Measurements from ENCODE around the gene DCTN2.

Gene DCTN2

GRCh38 chr12:57518176-57518919, 28.6 kb downstream of the DCTN2 start:
- TF ChIP-seq TEAD4 (IDR thresholded peaks at IDR 0.05) (no peak), CEBPB (IDR thresholded peaks at IDR 0.05) (no peak), EGR1 (IDR thresholded peaks at IDR 0.05) (no peak), MAX (IDR thresholded peaks at IDR 0.05) (no peak), TAF1 (IDR thresholded peaks at IDR 0.05; ENCODE audit: low read depth) (no peak), CREB1 (IDR thresholded peaks at IDR 0.05; ENCODE audit: low read depth) (no peak), TCF12 (IDR thresholded peaks at IDR 0.05; ENCODE audit: low read depth) (no peak), ZBTB7A (IDR thresholded peaks at IDR 0.05; ENCODE audit: low read depth) (no peak)
- TF ChIP-seq, protein P1, sequence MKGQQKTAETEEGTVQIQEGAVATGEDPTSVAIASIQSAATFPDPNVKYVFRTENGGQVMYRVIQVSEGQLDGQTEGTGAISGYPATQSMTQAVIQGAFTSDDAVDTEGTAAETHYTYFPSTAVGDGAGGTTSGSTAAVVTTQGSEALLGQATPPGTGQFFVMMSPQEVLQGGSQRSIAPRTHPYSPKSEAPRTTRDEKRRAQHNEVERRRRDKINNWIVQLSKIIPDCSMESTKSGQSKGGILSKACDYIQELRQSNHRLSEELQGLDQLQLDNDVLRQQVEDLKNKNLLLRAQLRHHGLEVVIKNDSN (IDR thresholded peaks at IDR 0.05), result no peak

GRCh38 chr12:57517187-57517586, 29.8 kb downstream of the DCTN2 start:
- TF ChIP-seq RAD21 (IDR thresholded peaks at IDR 0.05; ENCODE audit: low read depth), result no peak
- no peak for TF ChIP-seq TEAD4 (IDR thresholded peaks at IDR 0.05)
- TF ChIP-seq FOXM1 (IDR thresholded peaks at IDR 0.05; ENCODE audit: borderline replicate concordance, low read depth), result no peak
- TF ChIP-seq EGR1 (IDR thresholded peaks at IDR 0.05), result no peak
- TF ChIP-seq CEBPB (IDR thresholded peaks at IDR 0.05), result no peak
- TF ChIP-seq MAX (IDR thresholded peaks at IDR 0.05), result no peak
- no peak for TF ChIP-seq TCF12 (IDR thresholded peaks at IDR 0.05; ENCODE audit: low read depth)
- TF ChIP-seq NFIC (IDR thresholded peaks at IDR 0.05), result no peak

DNA sequence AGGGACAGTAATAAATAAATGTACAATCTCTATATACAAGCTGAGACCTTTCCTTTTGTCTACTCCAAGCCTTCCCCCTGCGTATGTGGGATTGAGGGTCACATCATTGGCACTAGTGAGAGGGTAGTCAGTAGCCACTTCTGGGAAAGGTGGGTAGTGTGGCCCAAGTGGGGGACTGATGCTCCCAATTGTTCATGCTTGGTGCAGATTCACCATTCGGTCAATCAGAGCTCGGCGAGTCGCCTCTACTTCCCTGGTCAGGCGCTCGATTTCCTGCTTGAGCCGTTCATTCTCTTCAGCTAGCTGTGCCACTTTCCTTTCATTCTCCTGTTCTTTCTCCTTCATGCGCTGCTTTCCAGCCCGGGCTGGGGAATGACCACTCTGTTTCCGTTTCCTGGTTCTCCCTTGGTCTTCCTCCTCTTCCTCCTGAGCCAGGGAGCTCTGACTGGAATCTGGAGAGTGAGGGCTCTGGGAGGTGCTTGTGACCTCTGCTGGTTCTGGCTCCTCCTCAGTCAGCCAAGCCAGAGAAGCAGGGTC, 30.3 kb downstream of the DCTN2 start:
- no peak for TF ChIP-seq TEAD4 (IDR thresholded peaks at IDR 0.05)
- TF ChIP-seq MAX (IDR thresholded peaks at IDR 0.05), result no peak
- no peak for TF ChIP-seq CEBPB (IDR thresholded peaks at IDR 0.05)
- TF ChIP-seq FOXM1 (IDR thresholded peaks at IDR 0.05; ENCODE audit: borderline replicate concordance, low read depth), result no peak

DNA sequence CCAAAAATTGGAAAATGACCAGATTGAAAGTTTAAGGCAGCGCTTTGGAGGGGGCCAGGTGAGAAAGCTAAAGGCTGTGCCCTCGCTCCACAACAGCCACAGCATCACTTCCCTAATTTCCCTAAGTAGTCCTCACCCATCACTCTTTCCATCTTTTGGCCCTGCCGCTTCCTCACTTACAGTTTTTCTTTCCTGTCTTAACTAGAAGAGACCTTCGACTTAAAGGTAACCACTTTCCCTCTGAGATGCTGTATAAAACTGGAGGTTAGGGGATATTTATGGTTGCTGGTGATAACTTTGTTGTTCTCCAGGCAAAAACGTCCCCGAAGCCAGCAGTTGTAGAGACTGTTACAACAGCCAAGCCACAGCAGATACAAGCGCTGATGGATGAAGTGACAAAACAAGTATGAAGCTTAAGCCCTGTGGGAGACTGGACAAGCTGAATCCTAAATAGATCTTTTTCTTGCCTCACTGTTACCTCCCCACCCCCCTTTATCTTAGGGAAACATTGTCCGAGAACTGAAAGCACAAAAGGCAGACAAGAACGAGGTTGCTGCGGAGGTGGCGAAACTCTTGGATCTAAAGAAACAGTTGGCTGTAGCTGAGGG, 31.0 kb downstream of the DCTN2 start:
- TF ChIP-seq CEBPB (IDR thresholded peaks at IDR 0.05) (no peak), TAF1 (IDR thresholded peaks at IDR 0.05; ENCODE audit: low read depth) (no peak), EGR1 (IDR thresholded peaks at IDR 0.05) (no peak), YY1 (IDR thresholded peaks at IDR 0.05; ENCODE audit: low read depth) (no peak), FOXM1 (IDR thresholded peaks at IDR 0.05; ENCODE audit: borderline replicate concordance, low read depth) (no peak), MAX (IDR thresholded peaks at IDR 0.05) (no peak), TEAD4 (IDR thresholded peaks at IDR 0.05) (no peak), TCF12 (IDR thresholded peaks at IDR 0.05; ENCODE audit: low read depth) (no peak), ZBTB7A (IDR thresholded peaks at IDR 0.05; ENCODE audit: low read depth) (no peak), RAD21 (IDR thresholded peaks at IDR 0.05; ENCODE audit: low read depth) (no peak), NFIC (IDR thresholded peaks at IDR 0.05) (no peak), EP300 (IDR thresholded peaks at IDR 0.05; ENCODE audit: borderline replicate concordance) (no peak), CREB1 (IDR thresholded peaks at IDR 0.05; ENCODE audit: low read depth) (no peak)
- TF ChIP-seq, protein P1 (IDR thresholded peaks at IDR 0.05), result no peak
- TF ChIP-seq, protein P2, sequence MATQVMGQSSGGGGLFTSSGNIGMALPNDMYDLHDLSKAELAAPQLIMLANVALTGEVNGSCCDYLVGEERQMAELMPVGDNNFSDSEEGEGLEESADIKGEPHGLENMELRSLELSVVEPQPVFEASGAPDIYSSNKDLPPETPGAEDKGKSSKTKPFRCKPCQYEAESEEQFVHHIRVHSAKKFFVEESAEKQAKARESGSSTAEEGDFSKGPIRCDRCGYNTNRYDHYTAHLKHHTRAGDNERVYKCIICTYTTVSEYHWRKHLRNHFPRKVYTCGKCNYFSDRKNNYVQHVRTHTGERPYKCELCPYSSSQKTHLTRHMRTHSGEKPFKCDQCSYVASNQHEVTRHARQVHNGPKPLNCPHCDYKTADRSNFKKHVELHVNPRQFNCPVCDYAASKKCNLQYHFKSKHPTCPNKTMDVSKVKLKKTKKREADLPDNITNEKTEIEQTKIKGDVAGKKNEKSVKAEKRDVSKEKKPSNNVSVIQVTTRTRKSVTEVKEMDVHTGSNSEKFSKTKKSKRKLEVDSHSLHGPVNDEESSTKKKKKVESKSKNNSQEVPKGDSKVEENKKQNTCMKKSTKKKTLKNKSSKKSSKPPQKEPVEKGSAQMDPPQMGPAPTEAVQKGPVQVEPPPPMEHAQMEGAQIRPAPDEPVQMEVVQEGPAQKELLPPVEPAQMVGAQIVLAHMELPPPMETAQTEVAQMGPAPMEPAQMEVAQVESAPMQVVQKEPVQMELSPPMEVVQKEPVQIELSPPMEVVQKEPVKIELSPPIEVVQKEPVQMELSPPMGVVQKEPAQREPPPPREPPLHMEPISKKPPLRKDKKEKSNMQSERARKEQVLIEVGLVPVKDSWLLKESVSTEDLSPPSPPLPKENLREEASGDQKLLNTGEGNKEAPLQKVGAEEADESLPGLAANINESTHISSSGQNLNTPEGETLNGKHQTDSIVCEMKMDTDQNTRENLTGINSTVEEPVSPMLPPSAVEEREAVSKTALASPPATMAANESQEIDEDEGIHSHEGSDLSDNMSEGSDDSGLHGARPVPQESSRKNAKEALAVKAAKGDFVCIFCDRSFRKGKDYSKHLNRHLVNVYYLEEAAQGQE (IDR thresholded peaks at IDR 0.05; ENCODE audit: low read depth), result no peak

DNA sequence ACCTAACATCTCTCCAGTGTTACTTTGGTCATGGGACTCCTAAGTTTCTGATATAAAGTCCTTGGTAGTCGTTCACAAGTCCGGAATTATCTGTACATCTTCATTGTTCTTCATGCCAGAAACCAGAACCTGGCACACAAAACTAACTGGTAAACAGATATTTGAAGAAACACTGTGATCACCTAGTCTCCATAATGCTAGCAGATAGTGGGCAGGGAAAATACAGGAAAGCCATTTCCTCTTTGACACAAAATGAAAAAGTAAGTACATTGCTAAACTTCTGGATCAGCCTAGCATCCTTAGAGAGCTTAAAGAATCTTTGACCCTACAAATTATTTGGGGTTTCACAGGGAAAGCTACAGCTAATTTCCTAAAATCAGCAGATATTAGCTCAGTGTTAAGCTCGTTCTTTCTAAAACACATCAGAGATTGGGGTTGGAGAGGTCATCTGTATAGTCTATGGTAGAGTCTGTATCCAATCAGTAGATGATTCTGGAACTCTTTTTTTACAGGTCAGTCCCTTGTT, 31.5 kb downstream of the DCTN2 start:
- TF ChIP-seq ZBTB7A (IDR thresholded peaks at IDR 0.05; ENCODE audit: low read depth), result no peak

DNA sequence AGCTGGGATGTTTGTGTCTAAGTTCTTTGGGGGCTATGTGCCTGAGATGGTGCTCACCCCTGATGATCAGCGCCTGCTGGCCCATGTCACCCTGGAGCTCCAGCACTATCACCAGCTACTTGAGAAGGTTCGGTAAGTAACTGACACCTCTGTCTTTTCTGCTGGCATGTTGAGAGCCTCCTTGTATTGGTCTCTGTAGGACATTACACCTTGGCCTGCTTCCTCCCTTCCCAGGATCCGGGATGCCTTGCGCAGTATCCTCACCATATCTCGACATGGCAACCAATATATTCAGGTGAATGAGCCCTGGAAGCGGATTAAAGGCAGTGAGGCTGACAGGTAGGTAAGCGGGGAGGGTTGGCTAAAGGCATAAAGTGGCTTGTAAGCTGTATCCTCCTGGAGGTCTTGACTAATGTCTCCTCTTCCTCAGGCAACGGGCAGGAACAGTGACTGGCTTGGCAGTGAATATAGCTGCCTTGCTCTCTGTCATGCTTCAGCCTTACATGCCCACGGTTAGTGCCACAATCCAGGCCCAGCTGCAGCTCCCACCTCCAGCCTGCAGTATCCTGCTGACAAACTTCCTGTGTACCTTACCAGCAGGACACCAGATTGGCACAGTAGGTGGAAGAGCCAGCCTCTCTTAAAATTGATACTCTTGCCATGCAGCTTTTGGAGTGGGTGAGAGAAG, 32.1 kb downstream of the DCTN2 start:
- TF ChIP-seq TEAD4 (IDR thresholded peaks at IDR 0.05) (no peak), RAD21 (IDR thresholded peaks at IDR 0.05; ENCODE audit: low read depth) (no peak), YY1 (IDR thresholded peaks at IDR 0.05; ENCODE audit: low read depth) (no peak), EP300 (IDR thresholded peaks at IDR 0.05; ENCODE audit: borderline replicate concordance) (no peak; the same call in 1 of the 2 replicates), EGR1 (IDR thresholded peaks at IDR 0.05) (no peak), TAF1 (IDR thresholded peaks at IDR 0.05; ENCODE audit: low read depth) (no peak), CEBPB (IDR thresholded peaks at IDR 0.05) (no peak), FOXM1 (IDR thresholded peaks at IDR 0.05; ENCODE audit: borderline replicate concordance, low read depth) (no peak), NFIC (IDR thresholded peaks at IDR 0.05) (no peak), CREB1 (IDR thresholded peaks at IDR 0.05; ENCODE audit: low read depth) (no peak), TCF12 (IDR thresholded peaks at IDR 0.05; ENCODE audit: low read depth) (no peak), MAX (IDR thresholded peaks at IDR 0.05) (no peak), ZBTB7A (IDR thresholded peaks at IDR 0.05; ENCODE audit: low read depth) (no peak)
- TF ChIP-seq, protein P2 (IDR thresholded peaks at IDR 0.05; ENCODE audit: low read depth), result no peak
- TF ChIP-seq, protein P1 (IDR thresholded peaks at IDR 0.05), result no peak
